Measurements from ENCODE around the gene FHOD1. TPM values are rescaled to one million over a fixed set of nuclear protein-coding genes. Genes with fewer than 3 reads are reported as not detected.

FHOD1 gene
- total RNA-seq, 1 donor from 2014 or later = 18.0 TPM

DNA sequence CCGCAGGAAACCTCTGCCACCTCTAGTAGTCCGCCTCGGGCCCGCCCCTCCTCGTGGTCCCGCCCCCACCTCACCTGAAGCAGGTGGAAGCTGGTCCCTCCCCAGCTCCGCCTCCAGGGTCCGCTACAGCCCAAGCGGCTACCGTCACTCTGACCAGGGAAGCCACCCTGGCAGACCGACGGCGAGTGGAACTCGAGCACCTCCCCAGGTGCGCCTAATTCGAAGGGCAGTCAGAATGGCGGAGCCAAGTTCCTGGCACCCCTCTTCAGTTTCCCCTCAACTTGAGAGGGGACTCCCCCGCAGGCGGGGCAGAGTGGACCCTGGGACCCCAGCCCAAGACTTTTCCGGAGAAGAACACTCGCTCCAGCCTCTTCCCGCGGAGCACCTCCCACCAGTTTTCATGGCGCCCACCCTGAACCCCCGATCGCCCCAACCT lies 507 bp downstream of the FHOD1 start:
- Histone ChIP-seq H3K36me3 (no peaks in the 10 kb centered on the region), H3K27me3 (ENCODE audit: low read depth) (peaks cover 15% of the 10 kb centered on the region), H3K27ac (replicated peaks) (peak overlapping the region; percentile 98), H3K4me1 (peaks cover 78% of the 10 kb centered on the region), H3K4me3 (peak overlapping the region; percentile 88), H3K9me3 (replicated peaks) (no peaks in the 10 kb centered on the region)
- intact Hi-C loops (cut with micrococcal nuclease) = no loop called here
- peak; percentile 52 for DNase-seq
- TF ChIP-seq CTCF (IDR thresholded peaks at IDR 0.05; ENCODE audit: borderline replicate concordance) = no peak

GRCh38 chr16:67246081-67246755 lies 1.1 kb downstream of the FHOD1 start:
- H3K27me3 ChIP-seq (ENCODE audit: low read depth) = peaks cover 15% of the 10 kb centered on the region
- H3K4me1 ChIP-seq = peaks cover 84% of the 10 kb centered on the region
- peak; percentile 80 for DNase-seq
- TF ChIP-seq CTCF (IDR thresholded peaks at IDR 0.05; ENCODE audit: borderline replicate concordance) = peak; percentile 47
- peak overlapping the region; percentile 88 for H3K4me3 ChIP-seq
- no peaks in the 10 kb centered on the region for H3K36me3 ChIP-seq
- peak overlapping the region; percentile 98 for H3K27ac ChIP-seq (replicated peaks)
- intact Hi-C loops (cut with micrococcal nuclease) = no loop called here
- no peaks in the 10 kb centered on the region for H3K9me3 ChIP-seq (replicated peaks)

GRCh38 chr16:67245674-67246080 lies 1.6 kb downstream of the FHOD1 start:
- no peaks in the 10 kb centered on the region for H3K36me3 ChIP-seq
- H3K27me3 ChIP-seq (ENCODE audit: low read depth) = peaks cover 15% of the 10 kb centered on the region
- peak overlapping the region; percentile 98 for H3K27ac ChIP-seq (replicated peaks)
- no peaks in the 10 kb centered on the region for H3K9me3 ChIP-seq (replicated peaks)
- H3K4me1 ChIP-seq = peaks cover 89% of the 10 kb centered on the region
- intact Hi-C loops (cut with micrococcal nuclease) = no loop called here
- no peak for TF ChIP-seq CTCF (IDR thresholded peaks at IDR 0.05; ENCODE audit: borderline replicate concordance)
- no peak for DNase-seq
- H3K4me3 ChIP-seq = peak overlapping the region; percentile 88

DNA sequence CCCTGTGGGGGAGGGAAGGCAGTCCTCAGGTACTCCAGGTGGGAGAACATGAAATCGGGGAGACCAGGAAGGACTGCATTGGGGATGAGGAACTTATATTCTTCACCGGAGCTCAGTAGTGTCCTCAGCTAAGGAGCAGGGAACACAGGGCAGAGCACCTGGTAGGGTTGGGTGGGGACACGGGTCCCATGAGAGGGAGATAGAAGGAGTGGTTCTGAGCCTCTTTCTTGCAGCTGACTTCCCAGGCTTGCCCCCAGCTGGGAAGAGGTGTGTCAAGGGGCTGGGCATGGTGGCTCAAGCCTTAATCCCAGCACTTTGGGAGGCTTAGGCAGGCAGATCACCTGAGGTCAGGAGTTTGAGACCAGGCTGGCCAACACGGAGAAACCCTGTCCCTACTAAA lies 2.1 kb downstream of the FHOD1 start:
- DNase-seq = no peak
- no peaks in the 10 kb centered on the region for H3K36me3 ChIP-seq
- peaks cover 94% of the 10 kb centered on the region for H3K4me1 ChIP-seq
- peak overlapping the region; percentile 88 for H3K4me3 ChIP-seq
- peak overlapping the region; percentile 98 for H3K27ac ChIP-seq (replicated peaks)
- peaks cover 15% of the 10 kb centered on the region for H3K27me3 ChIP-seq (ENCODE audit: low read depth)
- no peak for TF ChIP-seq CTCF (IDR thresholded peaks at IDR 0.05; ENCODE audit: borderline replicate concordance)
- intact Hi-C loops (cut with micrococcal nuclease) = no loop called here
- no peaks in the 10 kb centered on the region for H3K9me3 ChIP-seq (replicated peaks)

DNA sequence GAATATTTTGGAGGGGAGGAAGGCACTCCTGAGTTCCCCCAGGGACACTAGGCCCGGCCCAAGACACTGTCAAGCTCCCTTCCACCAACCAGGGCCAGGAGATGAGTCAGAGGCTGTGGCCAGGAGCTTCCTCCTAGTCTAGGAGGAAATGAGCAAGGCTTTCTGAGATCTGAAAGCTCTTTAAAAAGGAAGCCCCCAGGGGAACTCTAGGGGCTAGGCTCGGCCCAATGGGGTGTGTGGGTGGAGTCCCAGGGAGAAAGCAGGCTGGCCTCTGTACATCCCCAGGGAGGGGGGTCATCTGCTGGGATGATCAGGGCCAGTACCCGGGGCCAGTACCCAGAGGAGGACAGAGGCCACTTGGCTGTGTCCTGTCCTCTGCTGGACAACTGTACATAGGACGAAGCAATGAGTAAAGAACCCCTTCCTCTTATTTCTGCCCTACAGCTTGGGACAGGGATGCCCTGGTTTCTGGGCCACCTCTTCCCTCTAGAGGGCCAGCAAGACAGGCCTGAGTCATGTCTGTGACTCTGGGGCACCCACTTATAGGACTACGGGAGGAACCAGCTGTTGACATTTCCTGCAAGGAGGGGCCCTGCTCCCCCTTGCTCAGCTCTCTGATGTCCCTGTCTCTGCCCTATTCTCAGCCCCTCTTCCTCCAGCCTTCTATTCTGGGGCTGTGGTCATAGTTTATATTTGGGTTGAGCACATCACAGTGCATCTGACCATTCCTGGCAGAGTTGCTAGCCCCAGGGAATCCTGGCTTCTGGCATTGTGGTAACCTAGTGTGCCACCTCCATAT lies 2.7 kb downstream of the FHOD1 start:
- H3K27ac ChIP-seq (replicated peaks) = peak overlapping the region; percentile 98
- intact Hi-C loops (cut with micrococcal nuclease) = loop anchor here (5.0 kb wide), 1 partner anchor 993 kb away; the partner anchor contains the start of gene ESRP2
- H3K9me3 ChIP-seq (replicated peaks) = no peaks in the 10 kb centered on the region
- peak; percentile 77 for DNase-seq
- H3K4me1 ChIP-seq = peaks cover 97% of the 10 kb centered on the region
- peaks cover 10% of the 10 kb centered on the region for H3K27me3 ChIP-seq (ENCODE audit: low read depth)
- peak; percentile 15 for TF ChIP-seq CTCF (IDR thresholded peaks at IDR 0.05; ENCODE audit: borderline replicate concordance)
- H3K4me3 ChIP-seq = peak overlapping the region; percentile 88
- peaks cover 4% of the 10 kb centered on the region for H3K36me3 ChIP-seq
